Calu3 (cell line): Measurements from ENCODE around the gene RAP1GAP2. TPM values are rescaled to one million over a fixed set of nuclear protein-coding genes. Genes with fewer than 3 reads are reported as not detected.
"Not testable (repeated sequence)": the region's sequence is repeated elsewhere in the genome, so short reads cannot be mapped to it uniquely, and the experiment has no call there.

Source experiments
- BruUV-seq: library from RNA; stranded (reverse); fragments of 400-500 nt; replicated peaks from 2 replicates; lab custom pipeline; 2021; lab: Mats Ljungman, UMichigan
- CTCF ChIA-PET: fragments of 300-600 bp; sonication (Branson Sonifier 250); formaldehyde crosslinking; loops from one replicate; lab custom pipeline; 2022; ENCODE audit warnings: antibody characterized with exemption; lab: Charles Lee
- DNase-seq: peaks from one replicate; pipeline ENCODE4 v3.0.0; 2022
- H3K27ac Mint-ChIP-seq: one replicate; pipeline ENCODE4 v1.8.0; 2022; ENCODE audit warnings: mixed read lengths; ENCODE audit not compliant: unreplicated experiment
- H3K27me3 Mint-ChIP-seq: one replicate; pipeline ENCODE4 v1.8.0; 2022; ENCODE audit warnings: mixed read lengths; ENCODE audit not compliant: unreplicated experiment
- H3K36me3 Mint-ChIP-seq: one replicate; pipeline ENCODE4 v1.8.0; 2022; ENCODE audit warnings: mild to moderate bottlenecking, moderate library complexity, mixed read lengths; ENCODE audit not compliant: insufficient read depth, unreplicated experiment
- H3K4me1 Mint-ChIP-seq: one replicate; pipeline ENCODE4 v1.8.0; 2022; ENCODE audit warnings: mild to moderate bottlenecking, low read depth, mixed read lengths; ENCODE audit not compliant: unreplicated experiment
- H3K4me3 Mint-ChIP-seq: one replicate; pipeline ENCODE4 v1.8.0; 2022; ENCODE audit warnings: mild to moderate bottlenecking, low read depth, moderate library complexity, mixed read lengths; ENCODE audit not compliant: unreplicated experiment
- H3K9me3 Mint-ChIP-seq: one replicate; pipeline ENCODE4 v1.8.0; 2022; ENCODE audit warnings: low read depth, mixed read lengths; ENCODE audit not compliant: unreplicated experiment
- CTCF ChIP-seq: fragments of 200-600 bp; IDR thresholded peaks from one replicate; pipeline ENCODE4 v1.8.0; 2022; ENCODE audit warnings: antibody characterized with exemption; ENCODE audit not compliant: unreplicated experiment
- intact Hi-C: fragments of 100-400 bp; cut with micrococcal nuclease; formaldehyde crosslinking; loops from one replicate; pipeline ENCODE4 v1.10.0; 2022; ENCODE audit not compliant: unreplicated experiment
- total RNA-seq: library from RNA; stranded (reverse); gene quantifications from 2 replicates; pipeline ENCODE4 v1.2.3, GENCODE V29; 2022

Gene RAP1GAP2
- total RNA-seq, 1 experiment from 2014 or later, result 38.4 TPM

GRCh38 chr17:2990396-2990795, 194.2 kb downstream of the RAP1GAP2 start:
- Mint-ChIP-seq H3K4me1 (no peaks in the 10 kb centered on the region), H3K27ac (no peak overlapping the region), H3K27me3 (no peaks in the 10 kb centered on the region), H3K9me3 (no peaks in the 10 kb centered on the region), H3K4me3 (no peak overlapping the region), H3K36me3 (peaks cover 23% of the 10 kb centered on the region)
- BruUV-seq, result no TSS peak
- TF ChIP-seq CTCF, result no peak
- intact Hi-C loops, result no loop called here
- CTCF ChIA-PET, result no interaction called here
- no peak for DNase-seq

- peaks cover 27% of the 10 kb centered on the region for H3K36me3 Mint-ChIP-seq
- H3K27ac Mint-ChIP-seq, H3K4me3 Mint-ChIP-seq, intact Hi-C loops, H3K4me1 Mint-ChIP-seq, CTCF ChIA-PET, DNase-seq, H3K9me3 Mint-ChIP-seq, H3K27me3 Mint-ChIP-seq, BruUV-seq: not testable (repeated sequence)
Observed at GRCh38 chr17:2991396-2992180, 195.3 kb downstream of the RAP1GAP2 start.

GRCh38 chr17:2994441-2994840, 198.2 kb downstream of the RAP1GAP2 start:
- H3K9me3 Mint-ChIP-seq, result no peaks in the 10 kb centered on the region
- no TSS peak for BruUV-seq
- intact Hi-C loops, result no loop called here
- DNase-seq, result no peak
- no peak overlapping the region for H3K4me3 Mint-ChIP-seq
- no peaks in the 10 kb centered on the region for H3K27me3 Mint-ChIP-seq
- no peaks in the 10 kb centered on the region for H3K4me1 Mint-ChIP-seq
- H3K36me3 Mint-ChIP-seq, result peaks cover 34% of the 10 kb centered on the region
- no peak overlapping the region for H3K27ac Mint-ChIP-seq
- CTCF ChIA-PET, result no interaction called here
- TF ChIP-seq CTCF, result no peak

GRCh38 chr17:2995377-2995776, 199.1 kb downstream of the RAP1GAP2 start:
- CTCF ChIA-PET, result no interaction called here
- Mint-ChIP-seq H3K4me3 (no peak overlapping the region), H3K36me3 (peaks cover 29% of the 10 kb centered on the region), H3K4me1 (no peaks in the 10 kb centered on the region), H3K27ac (no peak overlapping the region), H3K9me3 (no peaks in the 10 kb centered on the region), H3K27me3 (no peaks in the 10 kb centered on the region)
- intact Hi-C loops, result no loop called here
- no peak for DNase-seq
- BruUV-seq, result no TSS peak
- no peak for TF ChIP-seq CTCF
